NCI-H2227 treated with DMSO at 0.1 percent for 48 hours (cell line): Measurements from ENCODE around the gene ACKR4.
"Not testable (repeated sequence)": the region's sequence is repeated elsewhere in the genome, so short reads cannot be mapped to it uniquely, and the experiment has no call there.

Source experiments
- DNase-seq: peaks from one replicate; lab custom pipeline; 2025; lab: John Stamatoyannopoulos, UW

Gene ACKR4

GRCh38 chr3:132594498-132594897 is 2.6 kb upstream of the ACKR4 start:
- DNase-seq = no peak

GRCh38 chr3:132595014-132595413 is 2.1 kb upstream of the ACKR4 start:
- peak; percentile 23 for DNase-seq

- DNase-seq = no peak
These were observed 744 bp upstream of the ACKR4 start for GRCh38 chr3:132596326-132596725.

GRCh38 chr3:132597660-132598059 is 590 bp downstream of the ACKR4 start:
- DNase-seq = no peak

- no peak for DNase-seq
These were observed 1.1 kb downstream of the ACKR4 start for GRCh38 chr3:132598181-132598580.

- DNase-seq = not testable (repeated sequence)
These were observed 3.5 kb downstream of the ACKR4 start for GRCh38 chr3:132600614-132601013.

GRCh38 chr3:132605374-132605792 is 8.3 kb downstream of the ACKR4 start:
- DNase-seq = no peak

- no peak for DNase-seq
These were observed 9.0 kb downstream of the ACKR4 start for GRCh38 chr3:132606085-132606484.

- DNase-seq = not testable (repeated sequence)
These were observed 9.6 kb downstream of the ACKR4 start for GRCh38 chr3:132606620-132607019.

GRCh38 chr3:132615301-132615700 is 18.2 kb downstream of the ACKR4 start:
- not testable (repeated sequence) for DNase-seq

GRCh38 chr3:132615881-132616280 is 18.8 kb downstream of the ACKR4 start:
- no peak for DNase-seq

- no peak for DNase-seq
These were observed 19.7 kb downstream of the ACKR4 start for GRCh38 chr3:132616780-132617179.

GRCh38 chr3:132622148-132622547 is 25.1 kb downstream of the ACKR4 start:
- DNase-seq = no peak

- no peak for DNase-seq
These were observed 25.7 kb downstream of the ACKR4 start for GRCh38 chr3:132622761-132623160.

GRCh38 chr3:132623646-132624045 is 26.6 kb downstream of the ACKR4 start:
- no peak for DNase-seq

GRCh38 chr3:132624790-132625189 is 27.7 kb downstream of the ACKR4 start:
- no peak for DNase-seq

- DNase-seq = no peak
These were observed 28.5 kb downstream of the ACKR4 start for GRCh38 chr3:132625613-132626012.

GRCh38 chr3:132626955-132627354 is 29.9 kb downstream of the ACKR4 start:
- DNase-seq = no peak

GRCh38 chr3:132628157-132628556 is 31.1 kb downstream of the ACKR4 start:
- no peak for DNase-seq

- DNase-seq = no peak
These were observed 32.9 kb downstream of the ACKR4 start for GRCh38 chr3:132629928-132630327.

- DNase-seq = no peak
These were observed 33.5 kb downstream of the ACKR4 start for GRCh38 chr3:132630612-132631011.

- no peak for DNase-seq
These were observed 38.0 kb downstream of the ACKR4 start for GRCh38 chr3:132635052-132635451.

GRCh38 chr3:132637590-132637989 is 40.5 kb downstream of the ACKR4 start:
- DNase-seq = no peak

GRCh38 chr3:132638706-132639105 is 41.6 kb downstream of the ACKR4 start:
- DNase-seq = no peak

GRCh38 chr3:132641427-132641826 is 44.4 kb downstream of the ACKR4 start:
- DNase-seq = not testable (repeated sequence)
